Panc1 (cell line): ENCODE results near the gene MRPL2.

Experiments
- POLR2AphosphoS5 ChIP-seq: IDR thresholded peaks from 2 replicates; pipeline ENCODE4 v1.6.1; 2012; ENCODE audit warnings: mild to moderate bottlenecking, low read depth, low read length, moderate library complexity
- SIN3A ChIP-seq: IDR thresholded peaks from 2 replicates; pipeline ENCODE4 v1.6.1; 2012; ENCODE audit warnings: low read depth, mild to moderate bottlenecking, low read length, moderate library complexity, borderline replicate concordance; ENCODE audit not compliant: insufficient read depth
- TCF7L2 ChIP-seq: IDR thresholded peaks from 2 replicates; pipeline ENCODE4 v1.6.1; 2011; ENCODE audit warnings: mild to moderate bottlenecking, low read depth, low read length, inconsistent platforms
- TF ChIP-seq, protein P1 (sequence below): fragments of 450-650 bp; IDR thresholded peaks from 2 replicates; pipeline ENCODE4 v1.5.1; 2017; ENCODE audit warnings: mild to moderate bottlenecking
- TF ChIP-seq, protein P2 (sequence below), 2 experiments: IDR thresholded peaks; 2 replicates each; pipeline ENCODE4 v1.6.1; 2011 to 2012; ENCODE audit warnings: low read depth in 2 of 2, control low read depth in 1 of 2, low read length in 1 of 2, mild to moderate bottlenecking in 1 of 2, moderate library complexity in 1 of 2; ENCODE audit not compliant: insufficient read depth in 1 of 2

GRCh38 chr6:43040542-43041257, 18.5 kb downstream of the MRPL2 start:
- TF ChIP-seq, protein P1, sequence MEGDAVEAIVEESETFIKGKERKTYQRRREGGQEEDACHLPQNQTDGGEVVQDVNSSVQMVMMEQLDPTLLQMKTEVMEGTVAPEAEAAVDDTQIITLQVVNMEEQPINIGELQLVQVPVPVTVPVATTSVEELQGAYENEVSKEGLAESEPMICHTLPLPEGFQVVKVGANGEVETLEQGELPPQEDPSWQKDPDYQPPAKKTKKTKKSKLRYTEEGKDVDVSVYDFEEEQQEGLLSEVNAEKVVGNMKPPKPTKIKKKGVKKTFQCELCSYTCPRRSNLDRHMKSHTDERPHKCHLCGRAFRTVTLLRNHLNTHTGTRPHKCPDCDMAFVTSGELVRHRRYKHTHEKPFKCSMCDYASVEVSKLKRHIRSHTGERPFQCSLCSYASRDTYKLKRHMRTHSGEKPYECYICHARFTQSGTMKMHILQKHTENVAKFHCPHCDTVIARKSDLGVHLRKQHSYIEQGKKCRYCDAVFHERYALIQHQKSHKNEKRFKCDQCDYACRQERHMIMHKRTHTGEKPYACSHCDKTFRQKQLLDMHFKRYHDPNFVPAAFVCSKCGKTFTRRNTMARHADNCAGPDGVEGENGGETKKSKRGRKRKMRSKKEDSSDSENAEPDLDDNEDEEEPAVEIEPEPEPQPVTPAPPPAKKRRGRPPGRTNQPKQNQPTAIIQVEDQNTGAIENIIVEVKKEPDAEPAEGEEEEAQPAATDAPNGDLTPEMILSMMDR: no peak
- TF ChIP-seq POLR2AphosphoS5: no peak
- TF ChIP-seq SIN3A: no peak
- TF ChIP-seq, protein P2, sequence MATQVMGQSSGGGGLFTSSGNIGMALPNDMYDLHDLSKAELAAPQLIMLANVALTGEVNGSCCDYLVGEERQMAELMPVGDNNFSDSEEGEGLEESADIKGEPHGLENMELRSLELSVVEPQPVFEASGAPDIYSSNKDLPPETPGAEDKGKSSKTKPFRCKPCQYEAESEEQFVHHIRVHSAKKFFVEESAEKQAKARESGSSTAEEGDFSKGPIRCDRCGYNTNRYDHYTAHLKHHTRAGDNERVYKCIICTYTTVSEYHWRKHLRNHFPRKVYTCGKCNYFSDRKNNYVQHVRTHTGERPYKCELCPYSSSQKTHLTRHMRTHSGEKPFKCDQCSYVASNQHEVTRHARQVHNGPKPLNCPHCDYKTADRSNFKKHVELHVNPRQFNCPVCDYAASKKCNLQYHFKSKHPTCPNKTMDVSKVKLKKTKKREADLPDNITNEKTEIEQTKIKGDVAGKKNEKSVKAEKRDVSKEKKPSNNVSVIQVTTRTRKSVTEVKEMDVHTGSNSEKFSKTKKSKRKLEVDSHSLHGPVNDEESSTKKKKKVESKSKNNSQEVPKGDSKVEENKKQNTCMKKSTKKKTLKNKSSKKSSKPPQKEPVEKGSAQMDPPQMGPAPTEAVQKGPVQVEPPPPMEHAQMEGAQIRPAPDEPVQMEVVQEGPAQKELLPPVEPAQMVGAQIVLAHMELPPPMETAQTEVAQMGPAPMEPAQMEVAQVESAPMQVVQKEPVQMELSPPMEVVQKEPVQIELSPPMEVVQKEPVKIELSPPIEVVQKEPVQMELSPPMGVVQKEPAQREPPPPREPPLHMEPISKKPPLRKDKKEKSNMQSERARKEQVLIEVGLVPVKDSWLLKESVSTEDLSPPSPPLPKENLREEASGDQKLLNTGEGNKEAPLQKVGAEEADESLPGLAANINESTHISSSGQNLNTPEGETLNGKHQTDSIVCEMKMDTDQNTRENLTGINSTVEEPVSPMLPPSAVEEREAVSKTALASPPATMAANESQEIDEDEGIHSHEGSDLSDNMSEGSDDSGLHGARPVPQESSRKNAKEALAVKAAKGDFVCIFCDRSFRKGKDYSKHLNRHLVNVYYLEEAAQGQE (IDR thresholded peaks at IDR 0.05; ENCODE audit: insufficient read depth in 1 of 2, low read depth in 2 of 2, low read length in 1 of 2): no peak
- TF ChIP-seq TCF7L2: no peak
